Small intestine (tissue), 7 donors: ENCODE data around the gene GP9. TPM values are rescaled to one million over a fixed set of nuclear protein-coding genes. Genes with fewer than 3 reads are reported as not detected.

Experiments
- DNase-seq, 2 donors: peaks; one replicate each; pipeline versions ENCODE4 v3.0.0 to v3.0.0-alpha.2; 2013
- FAIRE-seq: peaks from 2 replicates; lab custom pipeline; 2012; peaks lifted over from hg19 to GRCh38; lab: Jason Lieb, UNC
- H3K27ac ChIP-seq, 3 donors: one replicate each; pipeline ENCODE4 v1.5.1; 2013; ENCODE audit warnings: low read length in 2 of 3, mild to moderate bottlenecking in 2 of 3, control low read depth in 1 of 3, inconsistent platforms in 1 of 3, low read depth in 1 of 3, moderate library complexity in 1 of 3
- H3K27me3 ChIP-seq, 3 donors: one replicate each; pipeline ENCODE4 v1.6.1; 2013; ENCODE audit warnings: low read length in 3 of 3, inconsistent platforms in 1 of 3; ENCODE audit not compliant: control insufficient read depth in 3 of 3, insufficient read depth in 3 of 3
- H3K36me3 ChIP-seq, 3 donors: one replicate each; pipeline ENCODE4 v1.6.1; 2013; ENCODE audit warnings: low read length in 3 of 3, inconsistent platforms in 1 of 3, low read depth in 1 of 3, mild to moderate bottlenecking in 1 of 3, moderate library complexity in 1 of 3; ENCODE audit not compliant: control insufficient read depth in 3 of 3, insufficient read depth in 2 of 3
- H3K4me1 ChIP-seq, 3 donors: one replicate each; pipeline ENCODE4 v1.6.1; 2013; ENCODE audit warnings: low read length in 2 of 3, inconsistent platforms in 1 of 3, low read depth in 1 of 3, mild to moderate bottlenecking in 1 of 3, moderate library complexity in 1 of 3; ENCODE audit not compliant: control insufficient read depth in 3 of 3, insufficient read depth in 2 of 3
- H3K4me3 ChIP-seq, 3 donors: one replicate each; pipeline ENCODE4 v1.5.1; 2013; ENCODE audit warnings: low read length in 3 of 3, control low read depth in 1 of 3, inconsistent platforms in 1 of 3, low read depth in 1 of 3, mild to moderate bottlenecking in 1 of 3, moderate library complexity in 1 of 3
- H3K9me3 ChIP-seq, 2 donors: one replicate each; pipeline ENCODE4 v1.6.1; 2013; ENCODE audit warnings: low read depth in 1 of 2, low read length in 1 of 2; ENCODE audit not compliant: control insufficient read depth in 2 of 2, insufficient read depth in 1 of 2
- WGBS, 3 donors: extraction: QIAGEN DNeasy Blood & Tissue Kit; methylation state at CpG; one replicate each; pipeline ENCODE4 v1.1.7; 2013; 5-methylcytosine and 5-hydroxymethylcytosine counted together
- polyA plus RNA-seq, 4 donors: library from polyadenylated mRNA; stranded (reverse) in 3 of 4; unstranded in 1 of 4; fragments of 200-250 nt in 3 of 4; fragments of 120-200 nt in 1 of 4; gene quantifications; one replicate each; pipeline versions ENCODE4 v1.2.1 to v1.2.3, GENCODE V29; 2013
- donor health status: healthy with polysubstance abuse.
- donor health status: control.
- donor health status: control.
- donor health status: Bipolar disorder and iron deficiency.
- donor health status: healthy.

GP9 gene
- polyA plus RNA-seq, 4 donors, result 0.06 to 0.18 TPM; not detected in 2

- no peak overlapping the region for H3K27ac ChIP-seq
- H3K36me3 ChIP-seq, result no peaks in the 10 kb centered on the region
- WGBS, 3 donors, result 30 to 49% (median 34%) methylated on average over 4 of the region's 4 CpGs
- H3K4me1 ChIP-seq, result peaks cover 0 to 6% (median 0%) of the 10 kb centered on the region in 3 donors
- H3K4me3 ChIP-seq, result no peak overlapping the region
- peak in 1 of 2 donors; percentile 31 for DNase-seq
- FAIRE-seq, result no peak
- H3K9me3 ChIP-seq, result no peaks in the 10 kb centered on the region
- no peaks in the 10 kb centered on the region for H3K27me3 ChIP-seq
Observed at GRCh38 chr3:129058441-129059200, 2.0 kb upstream of the GP9 start.

GRCh38 chr3:129059311-129059958 lies 1.1 kb upstream of the GP9 start:
- Histone ChIP-seq H3K27me3 (no peaks in the 10 kb centered on the region), H3K4me3 (no peak overlapping the region), H3K4me1 (peaks cover 0 to 6% (median 0%) of the 10 kb centered on the region in 3 donors), H3K36me3 (no peaks in the 10 kb centered on the region), H3K9me3 (no peaks in the 10 kb centered on the region), H3K27ac (no peak overlapping the region)
- DNase-seq (no peak), FAIRE-seq (no peak)
- WGBS, 3 donors, result 80 to 88% (median 84%) methylated on average over 10 to 11 of the region's 11 CpGs

GRCh38 chr3:129061023-129061887 lies 676 bp downstream of the GP9 start:
- Histone ChIP-seq H3K4me1 (peaks cover 0 to 3% (median 0%) of the 10 kb centered on the region in 3 donors), H3K4me3 (no peak overlapping the region), H3K27me3 (no peaks in the 10 kb centered on the region), H3K9me3 (no peaks in the 10 kb centered on the region), H3K36me3 (no peaks in the 10 kb centered on the region), H3K27ac (no peak overlapping the region)
- DNase-seq, result no peak
- WGBS, 3 donors, result 89 to 95% (median 91%) methylated on average over 17 to 19 of the region's 19 CpGs
- no peak for FAIRE-seq

GRCh38 chr3:129061888-129062834 lies 1.6 kb downstream of the GP9 start:
- Histone ChIP-seq H3K36me3 (no peaks in the 10 kb centered on the region), H3K4me1 (peaks cover 0 to 3% (median 0%) of the 10 kb centered on the region in 3 donors), H3K27ac (no peak overlapping the region), H3K27me3 (no peaks in the 10 kb centered on the region), H3K4me3 (no peak overlapping the region), H3K9me3 (no peaks in the 10 kb centered on the region)
- whole genome bisulfite sequencing, 3 donors, result 90 to 94% (median 92%) methylated on average over 30 to 32 of the region's 32 CpGs
- FAIRE-seq (no peak), DNase-seq (no peak)

GRCh38 chr3:129063091-129063640 lies 2.6 kb downstream of the GP9 start:
- 67 to 81% (median 81%) methylated on average over 10 of the region's 10 CpGs for WGBS, 3 donors
- Histone ChIP-seq H3K27ac (no peak overlapping the region), H3K4me1 (peaks cover 0 to 3% (median 0%) of the 10 kb centered on the region in 3 donors), H3K9me3 (peaks cover 0 to 4% of the 10 kb centered on the region in 2 donors), H3K27me3 (no peaks in the 10 kb centered on the region), H3K4me3 (no peak overlapping the region), H3K36me3 (no peaks in the 10 kb centered on the region)
- FAIRE-seq (no peak), DNase-seq (no peak)

- no peak overlapping the region for H3K4me3 ChIP-seq
- H3K4me1 ChIP-seq, result peaks cover 0 to 3% (median 0%) of the 10 kb centered on the region in 3 donors
- 45 to 80% (median 60%) methylated on average over 15 of the region's 15 CpGs for WGBS, 3 donors
- peaks cover 0 to 4% of the 10 kb centered on the region in 2 donors for H3K9me3 ChIP-seq
- DNase-seq (peak in 1 of 2 donors; percentile 45), FAIRE-seq (no peak)
- H3K27ac ChIP-seq, result no peak overlapping the region
- H3K36me3 ChIP-seq, result no peaks in the 10 kb centered on the region
- no peaks in the 10 kb centered on the region for H3K27me3 ChIP-seq
Observed at GRCh38 chr3:129063841-129064482, 3.4 kb downstream of the GP9 start.

GRCh38 chr3:129065016-129065719 lies 4.6 kb downstream of the GP9 start:
- Histone ChIP-seq H3K27ac (peak overlapping the region in 2 of 3 donors; percentile 56 to 60), H3K36me3 (no peaks in the 10 kb centered on the region), H3K9me3 (peaks cover 0 to 4% of the 10 kb centered on the region in 2 donors), H3K4me1 (peaks cover 0 to 3% (median 0%) of the 10 kb centered on the region in 3 donors), H3K27me3 (no peaks in the 10 kb centered on the region), H3K4me3 (no peak overlapping the region)
- FAIRE-seq (no peak), DNase-seq (peak; percentile 40 to 58)
- 44 to 81% (median 55%) methylated on average over 14 of the region's 14 CpGs for WGBS, 3 donors
